Lower lobe of right lung (tissue), 2 donors: Measurements from ENCODE around the gene DNAJC1. TPM values are rescaled to one million over a fixed set of nuclear protein-coding genes. Genes with fewer than 3 reads are reported as not detected.
"Not testable (repeated sequence)": the region's sequence is repeated elsewhere in the genome, so short reads cannot be mapped to it uniquely, and the experiment has no call there.

Experiments used
- ATAC-seq, 2 donors: fragments of 200-7000 bp; cut with Tn5 transposase; one replicate each; pipeline ENCODE4 v1.9.1; 2020 to 2022; ENCODE audit warnings: mild to moderate bottlenecking in 2 of 2, moderate library complexity in 2 of 2
- DNase-seq: peaks from one replicate; pipeline ENCODE4 v3.0.0-alpha.2; 2020
- H3K27ac ChIP-seq: fragments of 200-600 bp; one replicate; pipeline ENCODE4 v1.8.0; 2022
- H3K27me3 ChIP-seq: fragments of 200-600 bp; one replicate; pipeline ENCODE4 v1.8.0; 2022; ENCODE audit warnings: low read depth
- H3K36me3 ChIP-seq: fragments of 200-600 bp; one replicate; pipeline ENCODE4 v1.8.0; 2022; ENCODE audit warnings: mild to moderate bottlenecking
- H3K4me1 ChIP-seq: fragments of 200-600 bp; one replicate; pipeline ENCODE4 v1.8.0; 2022
- H3K4me3 ChIP-seq: fragments of 200-600 bp; one replicate; pipeline ENCODE4 v1.8.0; 2022; ENCODE audit warnings: mild to moderate bottlenecking
- H3K9me3 ChIP-seq: fragments of 200-600 bp; one replicate; pipeline ENCODE4 v1.8.0; 2022
- CTCF ChIP-seq: fragments of 200-600 bp; IDR thresholded peaks from one replicate; pipeline ENCODE4 v1.8.0; 2022; ENCODE audit warnings: antibody characterized with exemption, mild to moderate bottlenecking
- intact Hi-C: fragments of 100-400 bp; cut with DNase I; formaldehyde crosslinking; loops from one replicate; pipeline ENCODE4 v1.11.0; 2022
- total RNA-seq: library from RNA; stranded (reverse); fragmentation: NEBNext Ultra II Directional; extraction: Animal tissue kit (Norgen Biotek cat#: 25700); gene quantifications from one replicate; pipeline ENCODE4 v1.2.1, GENCODE V29; 2021
- donor health status: DM: no; HTN: yes; CAD: no; lungs with severe emphysema.

The DNAJC1 gene
- total RNA-seq, 1 donor from 2014 or later: 32.5 TPM

- H3K9me3 ChIP-seq: no peaks in the 10 kb centered on the region
- intact Hi-C loops: no loop called here
- ATAC-seq (no peak), DNase-seq (no peak)
- no peaks in the 10 kb centered on the region for H3K27me3 ChIP-seq
- H3K36me3 ChIP-seq: no peaks in the 10 kb centered on the region
- no peak overlapping the region for H3K4me3 ChIP-seq
- H3K27ac ChIP-seq: no peak overlapping the region
- no peak for TF ChIP-seq CTCF
- peaks cover 6% of the 10 kb centered on the region for H3K4me1 ChIP-seq
Measured at GRCh38 chr10:22027364-22028238, 24.1 kb upstream of the DNAJC1 start.

- ATAC-seq (no peak), DNase-seq (no peak)
- Histone ChIP-seq H3K4me3 (no peak overlapping the region), H3K27me3 (no peaks in the 10 kb centered on the region), H3K27ac (no peak overlapping the region), H3K36me3 (no peaks in the 10 kb centered on the region), H3K4me1 (peaks cover 16% of the 10 kb centered on the region), H3K9me3 (no peaks in the 10 kb centered on the region)
- TF ChIP-seq CTCF: no peak
- intact Hi-C loops: no loop called here
Measured at GRCh38 chr10:22026287-22026686, 22.8 kb upstream of the DNAJC1 start.

DNA sequence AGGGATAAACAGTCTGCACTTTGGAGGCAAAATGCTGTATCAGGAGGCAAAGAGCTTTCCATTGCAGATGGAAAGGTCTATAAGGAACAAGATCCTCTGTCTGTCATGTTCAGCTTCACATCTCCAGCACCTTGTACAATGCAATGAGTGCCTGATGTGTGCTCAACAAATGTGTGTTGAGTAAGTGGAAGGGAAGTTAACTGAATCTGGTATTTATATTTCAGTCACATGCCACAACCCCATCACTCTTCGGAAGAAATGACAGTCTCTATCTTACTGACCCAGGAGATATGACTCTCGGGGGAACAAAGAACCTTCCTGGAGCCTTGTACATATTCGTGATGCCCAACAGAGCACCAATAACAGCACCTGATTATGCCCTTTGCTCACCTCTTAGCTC is 20.0 kb upstream of the DNAJC1 start:
- H3K4me3 ChIP-seq: no peak overlapping the region
- no peaks in the 10 kb centered on the region for H3K36me3 ChIP-seq
- TF ChIP-seq CTCF: no peak
- no peak for DNase-seq
- no peak for ATAC-seq
- no peak overlapping the region for H3K27ac ChIP-seq
- peaks cover 16% of the 10 kb centered on the region for H3K4me1 ChIP-seq
- H3K27me3 ChIP-seq: no peaks in the 10 kb centered on the region
- intact Hi-C loops: no loop called here
- no peaks in the 10 kb centered on the region for H3K9me3 ChIP-seq

DNA sequence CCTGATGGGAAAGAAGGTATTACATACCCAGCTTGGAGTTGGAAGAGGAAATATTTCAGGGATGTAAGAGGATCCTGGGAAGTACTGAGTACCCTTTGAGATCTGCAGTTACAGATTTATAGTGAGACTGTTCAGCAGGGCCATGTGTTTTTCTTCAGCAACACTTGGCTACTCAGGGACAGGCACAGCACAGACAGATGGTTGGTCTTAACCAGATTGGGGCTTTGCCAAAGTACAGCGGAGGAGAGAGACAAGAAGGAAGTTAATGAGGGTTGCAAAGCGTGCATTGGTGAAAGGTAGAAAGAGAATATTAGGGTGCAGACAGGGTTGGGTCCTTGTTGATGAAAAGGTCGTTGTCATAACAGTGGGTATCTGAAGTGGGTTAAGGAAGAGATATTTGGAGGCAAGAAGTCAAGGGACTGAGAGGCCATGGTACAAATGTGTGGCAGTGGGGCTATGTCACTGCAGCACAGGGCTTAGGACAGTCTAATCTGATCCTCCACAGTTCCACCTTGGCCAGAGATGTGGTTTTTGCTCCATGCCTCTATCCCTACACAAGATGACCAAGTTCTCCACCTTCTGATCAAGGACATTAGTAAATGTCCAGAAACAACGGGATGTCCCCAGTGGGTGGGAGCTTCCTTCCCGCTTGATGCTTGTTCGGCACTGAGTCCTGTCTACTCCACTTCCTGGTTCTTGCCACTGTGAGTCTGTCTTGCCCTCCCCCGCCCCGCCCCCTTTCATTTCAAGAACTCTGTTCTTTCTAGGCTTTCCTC is 18.9 kb upstream of the DNAJC1 start:
- peak; percentile 41 for DNase-seq
- intact Hi-C loops: no loop called here
- Histone ChIP-seq H3K36me3 (no peaks in the 10 kb centered on the region), H3K27me3 (no peaks in the 10 kb centered on the region), H3K9me3 (no peaks in the 10 kb centered on the region), H3K4me1 (peaks cover 19% of the 10 kb centered on the region), H3K27ac (peak overlapping the region; percentile 44), H3K4me3 (peak overlapping the region; percentile 21)
- no peak for TF ChIP-seq CTCF
- ATAC-seq: peak; percentile 60 to 74

DNA sequence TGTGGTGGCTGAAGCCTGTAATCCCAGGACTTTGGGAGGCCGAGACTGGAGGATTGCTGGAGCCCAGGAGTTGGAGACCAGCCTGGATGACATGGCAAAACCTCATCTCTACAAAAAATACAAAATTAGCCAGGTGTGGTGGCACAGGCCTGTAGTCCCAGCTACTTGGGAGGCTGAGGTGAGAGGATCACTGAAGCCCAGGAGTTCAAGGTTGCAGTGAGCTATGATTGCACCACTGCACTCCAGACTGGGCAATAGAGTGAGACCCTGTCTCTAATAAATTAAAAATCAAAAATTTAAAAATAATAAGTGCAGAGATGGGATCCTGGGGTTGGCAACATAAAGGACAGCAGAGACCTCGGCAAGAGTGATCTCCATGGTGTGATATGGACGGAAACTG is 17.6 kb upstream of the DNAJC1 start:
- H3K4me1 ChIP-seq: peaks cover 32% of the 10 kb centered on the region
- intact Hi-C loops, DNase-seq, ATAC-seq, H3K27ac ChIP-seq, H3K36me3 ChIP-seq, H3K4me3 ChIP-seq, H3K27me3 ChIP-seq, H3K9me3 ChIP-seq: not testable (repeated sequence)
